Measurements from ENCODE around the gene SP5.

SP5 gene

GRCh38 chr2:170739048-170739447, 23.9 kb downstream of the SP5 start:
- Histone ChIP-seq H3K27ac (ENCODE audit: insufficient read depth in 1 of 2, low read depth in 1 of 2, low read length in 2 of 2, poor library complexity in 1 of 2, severe bottlenecking in 2 of 2) (no peak overlapping the region), H3K4me3 (ENCODE audit: control insufficient read depth in 1 of 7, extremely low read depth in 1 of 7, insufficient read depth in 4 of 7, low read depth in 2 of 7, low read length in 6 of 7) (no peak overlapping the region), H3K4me1 (ENCODE audit: control extremely low read depth in 1 of 4, control insufficient read depth in 4 of 4, insufficient read depth in 4 of 4, low read length in 3 of 4) (no peaks in the 10 kb centered on the region), H3K9me3 (ENCODE audit: control extremely low read depth in 1 of 5, control insufficient read depth in 4 of 5, insufficient read depth in 2 of 5, low read depth in 1 of 5, low read length in 4 of 5) (peaks cover 0 to 7% (median 2%) of the 10 kb centered on the region in 5 experiments), H3K36me3 (ENCODE audit: control insufficient read depth in 4 of 4, insufficient read depth in 4 of 4, low read length in 3 of 4) (no peaks in the 10 kb centered on the region), H3K27me3 (replicated peaks in 2 of 5; ENCODE audit: control insufficient read depth in 4 of 5, insufficient read depth in 5 of 5, low read length in 4 of 5) (peaks cover 0 to 6% (median 2%) of the 10 kb centered on the region in 5 experiments)
- WGBS (ENCODE audit: insufficient coverage): no CpG with 5 or more reads among the region's 3 CpGs
- CTCF ChIA-PET: interaction anchor here (0.7 kb wide), 1 partner anchor 377 kb away, joined by 3 read pairs; no protein-coding TSS in a partner anchor
- no peak for DNase-seq
- POLR2A ChIA-PET: no interaction called here

GRCh38 chr2:170739507-170740046, 24.4 kb downstream of the SP5 start:
- Histone ChIP-seq H3K27ac (ENCODE audit: insufficient read depth in 1 of 2, low read depth in 1 of 2, low read length in 2 of 2, poor library complexity in 1 of 2, severe bottlenecking in 2 of 2) (no peak overlapping the region), H3K4me1 (ENCODE audit: control extremely low read depth in 1 of 4, control insufficient read depth in 4 of 4, insufficient read depth in 4 of 4, low read length in 3 of 4) (no peaks in the 10 kb centered on the region), H3K9me3 (ENCODE audit: control extremely low read depth in 1 of 5, control insufficient read depth in 4 of 5, insufficient read depth in 2 of 5, low read depth in 1 of 5, low read length in 4 of 5) (peaks cover 0 to 7% (median 2%) of the 10 kb centered on the region in 5 experiments), H3K36me3 (ENCODE audit: control insufficient read depth in 4 of 4, insufficient read depth in 4 of 4, low read length in 3 of 4) (no peaks in the 10 kb centered on the region), H3K4me3 (ENCODE audit: control insufficient read depth in 1 of 7, extremely low read depth in 1 of 7, insufficient read depth in 4 of 7, low read depth in 2 of 7, low read length in 6 of 7) (no peak overlapping the region), H3K27me3 (replicated peaks in 2 of 5; ENCODE audit: control insufficient read depth in 4 of 5, insufficient read depth in 5 of 5, low read length in 4 of 5) (peaks cover 2 to 6% (median 2%) of the 10 kb centered on the region in 5 experiments)
- ChIA-PET CTCF (interaction anchor here (0.7 kb wide), 1 partner anchor 378 kb away, joined by 3 read pairs; no protein-coding TSS in a partner anchor), POLR2A (no interaction called here)
- peak in 2 of 3 donors; percentile 36 to 50 for DNase-seq
- 100% methylated on average over 1 of the region's 3 CpGs for WGBS (ENCODE audit: insufficient coverage)

- Histone ChIP-seq H3K9me3 (ENCODE audit: control extremely low read depth in 1 of 5, control insufficient read depth in 4 of 5, insufficient read depth in 2 of 5, low read depth in 1 of 5, low read length in 4 of 5) (peaks cover 0 to 7% (median 2%) of the 10 kb centered on the region in 5 experiments), H3K27me3 (replicated peaks in 2 of 5; ENCODE audit: control insufficient read depth in 4 of 5, insufficient read depth in 5 of 5, low read length in 4 of 5) (peaks cover 2 to 9% (median 2%) of the 10 kb centered on the region in 5 experiments), H3K4me3 (ENCODE audit: control insufficient read depth in 1 of 7, extremely low read depth in 1 of 7, insufficient read depth in 4 of 7, low read depth in 2 of 7, low read length in 6 of 7) (no peak overlapping the region), H3K27ac (ENCODE audit: insufficient read depth in 1 of 2, low read depth in 1 of 2, low read length in 2 of 2, poor library complexity in 1 of 2, severe bottlenecking in 2 of 2) (no peak overlapping the region), H3K4me1 (ENCODE audit: control extremely low read depth in 1 of 4, control insufficient read depth in 4 of 4, insufficient read depth in 4 of 4, low read length in 3 of 4) (no peaks in the 10 kb centered on the region), H3K36me3 (ENCODE audit: control insufficient read depth in 4 of 4, insufficient read depth in 4 of 4, low read length in 3 of 4) (no peaks in the 10 kb centered on the region)
- POLR2A ChIA-PET: no interaction called here
- no peak for DNase-seq
- WGBS (ENCODE audit: insufficient coverage): 95% methylated on average over 4 of the region's 4 CpGs
- CTCF ChIA-PET: interaction anchor here (0.8 to 0.9 kb wide), 2 partner anchors 15 to 71 kb away, joined by 3 to 4 read pairs; no protein-coding TSS in a partner anchor
Observed at GRCh38 chr2:170740660-170741059, 25.5 kb downstream of the SP5 start.

- H3K4me3 ChIP-seq (ENCODE audit: control insufficient read depth in 1 of 7, extremely low read depth in 1 of 7, insufficient read depth in 4 of 7, low read depth in 2 of 7, low read length in 6 of 7): no peak overlapping the region
- DNase-seq: no peak
- H3K9me3 ChIP-seq (ENCODE audit: control extremely low read depth in 1 of 5, control insufficient read depth in 4 of 5, insufficient read depth in 2 of 5, low read depth in 1 of 5, low read length in 4 of 5): peaks cover 0 to 7% (median 2%) of the 10 kb centered on the region in 5 experiments
- no peaks in the 10 kb centered on the region for H3K4me1 ChIP-seq (ENCODE audit: control extremely low read depth in 1 of 4, control insufficient read depth in 4 of 4, insufficient read depth in 4 of 4, low read length in 3 of 4)
- no peaks in the 10 kb centered on the region for H3K36me3 ChIP-seq (ENCODE audit: control insufficient read depth in 4 of 4, insufficient read depth in 4 of 4, low read length in 3 of 4)
- no peak overlapping the region for H3K27ac ChIP-seq (ENCODE audit: insufficient read depth in 1 of 2, low read depth in 1 of 2, low read length in 2 of 2, poor library complexity in 1 of 2, severe bottlenecking in 2 of 2)
- ChIA-PET CTCF (no interaction called here), POLR2A (no interaction called here)
- H3K27me3 ChIP-seq (replicated peaks in 2 of 5; ENCODE audit: control insufficient read depth in 4 of 5, insufficient read depth in 5 of 5, low read length in 4 of 5): peaks cover 2 to 9% (median 2%) of the 10 kb centered on the region in 5 experiments
- 90% methylated on average over 3 of the region's 3 CpGs for WGBS (ENCODE audit: insufficient coverage)
Observed at GRCh38 chr2:170742000-170742399, 26.9 kb downstream of the SP5 start.

- Histone ChIP-seq H3K27ac (ENCODE audit: insufficient read depth in 1 of 2, low read depth in 1 of 2, low read length in 2 of 2, poor library complexity in 1 of 2, severe bottlenecking in 2 of 2) (no peak overlapping the region), H3K36me3 (ENCODE audit: control insufficient read depth in 4 of 4, insufficient read depth in 4 of 4, low read length in 3 of 4) (no peaks in the 10 kb centered on the region), H3K9me3 (ENCODE audit: control extremely low read depth in 1 of 5, control insufficient read depth in 4 of 5, insufficient read depth in 2 of 5, low read depth in 1 of 5, low read length in 4 of 5) (no peaks in the 10 kb centered on the region), H3K4me1 (ENCODE audit: control extremely low read depth in 1 of 4, control insufficient read depth in 4 of 4, insufficient read depth in 4 of 4, low read length in 3 of 4) (no peaks in the 10 kb centered on the region), H3K27me3 (replicated peaks in 2 of 5; ENCODE audit: control insufficient read depth in 4 of 5, insufficient read depth in 5 of 5, low read length in 4 of 5) (peaks cover 2 to 9% (median 2%) of the 10 kb centered on the region in 5 experiments), H3K4me3 (ENCODE audit: control insufficient read depth in 1 of 7, extremely low read depth in 1 of 7, insufficient read depth in 4 of 7, low read depth in 2 of 7, low read length in 6 of 7) (no peak overlapping the region)
- no peak for DNase-seq
- ChIA-PET POLR2A (no interaction called here), CTCF (no interaction called here)
- WGBS (ENCODE audit: insufficient coverage): 91% methylated on average over 3 of the region's 6 CpGs
Observed at GRCh38 chr2:170742896-170743529, 27.9 kb downstream of the SP5 start.

GRCh38 chr2:170743530-170744239, 28.5 kb downstream of the SP5 start:
- Histone ChIP-seq H3K27me3 (replicated peaks in 2 of 5; ENCODE audit: control insufficient read depth in 4 of 5, insufficient read depth in 5 of 5, low read length in 4 of 5) (peaks cover under 1 to 9% (median 2%) of the 10 kb centered on the region in 5 experiments), H3K27ac (ENCODE audit: insufficient read depth in 1 of 2, low read depth in 1 of 2, low read length in 2 of 2, poor library complexity in 1 of 2, severe bottlenecking in 2 of 2) (no peak overlapping the region), H3K36me3 (ENCODE audit: control insufficient read depth in 4 of 4, insufficient read depth in 4 of 4, low read length in 3 of 4) (no peaks in the 10 kb centered on the region), H3K4me1 (ENCODE audit: control extremely low read depth in 1 of 4, control insufficient read depth in 4 of 4, insufficient read depth in 4 of 4, low read length in 3 of 4) (no peaks in the 10 kb centered on the region), H3K9me3 (ENCODE audit: control extremely low read depth in 1 of 5, control insufficient read depth in 4 of 5, insufficient read depth in 2 of 5, low read depth in 1 of 5, low read length in 4 of 5) (no peaks in the 10 kb centered on the region), H3K4me3 (ENCODE audit: control insufficient read depth in 1 of 7, extremely low read depth in 1 of 7, insufficient read depth in 4 of 7, low read depth in 2 of 7, low read length in 6 of 7) (no peak overlapping the region)
- 92% methylated on average over 6 of the region's 8 CpGs for WGBS (ENCODE audit: insufficient coverage)
- no peak for DNase-seq
- ChIA-PET POLR2A (no interaction called here), CTCF (no interaction called here)

All from common myeloid progenitor, CD34-positive (primary cell).